ENCODE data around the gene LGALS3. TPM values are rescaled to one million over a fixed set of nuclear protein-coding genes. Genes with fewer than 3 reads are reported as not detected.
"Not testable (repeated sequence)": the region's sequence is repeated elsewhere in the genome, so short reads cannot be mapped to it uniquely, and the experiment has no call there.

LGALS3 gene
- 249 TPM for total RNA-seq
- long read RNA-seq, transcript LGALS3-201 (6 exons, 1,146 nt): major isoform, 464 of 527 reads
- long read RNA-seq, transcript LGALS3-207 (4 exons, 1,734 nt): minor isoform, 9 of 527 reads
- long read RNA-seq, partial matches to known transcripts: 5 of 527 reads
- long read RNA-seq, other reads (novel, unspliced or antisense): 49 of 527 reads

- intact Hi-C loops (cut with micrococcal nuclease): no loop called here
- ATAC-seq (peak; percentile 94), DNase-seq (peak; percentile 92)
Measured at GRCh38 chr14:55129086-55129427, at the start of gene LGALS3. LGALS3 (plus strand) TSS chr14:55129252; CDS start chr14:55137374, 8,122 bp downstream.

- intact Hi-C loops (cut with micrococcal nuclease); ATAC-seq; DNase-seq: not testable (repeated sequence)
Measured at GRCh38 chr14:55079961-55080360, 49.1 kb upstream of the LGALS3 start.

- ATAC-seq (no peak), DNase-seq (no peak)
- intact Hi-C loops (cut with micrococcal nuclease): no loop called here
Measured at GRCh38 chr14:55084401-55085059, 44.5 kb upstream of the LGALS3 start.

GRCh38 chr14:55085060-55085660 lies 43.9 kb upstream of the LGALS3 start:
- DNase-seq: no peak
- intact Hi-C loops (cut with micrococcal nuclease): no loop called here
- no peak for ATAC-seq

GRCh38 chr14:55086938-55087337 lies 42.1 kb upstream of the LGALS3 start:
- DNase-seq: no peak
- ATAC-seq: no peak
- intact Hi-C loops (cut with micrococcal nuclease): no loop called here

- ATAC-seq (no peak), DNase-seq (no peak)
- intact Hi-C loops (cut with micrococcal nuclease): no loop called here
Measured at GRCh38 chr14:55088356-55088755, 40.7 kb upstream of the LGALS3 start.

- ATAC-seq: no peak
- intact Hi-C loops (cut with micrococcal nuclease): no loop called here
- no peak for DNase-seq
Measured at GRCh38 chr14:55092341-55092740, 36.7 kb upstream of the LGALS3 start.

- intact Hi-C loops (cut with micrococcal nuclease): no loop called here
- ATAC-seq: no peak
- DNase-seq: no peak
Measured at GRCh38 chr14:55094292-55095157, 34.5 kb upstream of the LGALS3 start.

- intact Hi-C loops (cut with micrococcal nuclease): no loop called here
- ATAC-seq (no peak), DNase-seq (no peak)
Measured at GRCh38 chr14:55097881-55098560, 31.0 kb upstream of the LGALS3 start.

- intact Hi-C loops (cut with micrococcal nuclease): no loop called here
- no peak for DNase-seq
- no peak for ATAC-seq
Measured at GRCh38 chr14:55098561-55098898, 30.5 kb upstream of the LGALS3 start.

- ATAC-seq (peak; percentile 15), DNase-seq (no peak)
- intact Hi-C loops (cut with micrococcal nuclease): no loop called here
Measured at GRCh38 chr14:55099756-55100155, 29.3 kb upstream of the LGALS3 start.

- intact Hi-C loops (cut with micrococcal nuclease): no loop called here
- no peak for ATAC-seq
- DNase-seq: no peak
Measured at GRCh38 chr14:55101698-55102097, 27.4 kb upstream of the LGALS3 start.

GRCh38 chr14:55102141-55102621 lies 26.9 kb upstream of the LGALS3 start:
- peak; percentile 81 for DNase-seq
- intact Hi-C loops (cut with micrococcal nuclease): no loop called here

GRCh38 chr14:55103005-55103640 lies 25.9 kb upstream of the LGALS3 start:
- peak; percentile 73 for ATAC-seq

More at GRCh38 chr14:55102141-55102621, 26.9 kb upstream of the LGALS3 start:
- ATAC-seq: peak; percentile 82

GRCh38 chr14:55103971-55104954 lies 24.8 kb upstream of the LGALS3 start:
- intact Hi-C loops (cut with micrococcal nuclease): no loop called here
- DNase-seq (no peak), ATAC-seq (no peak)

More at GRCh38 chr14:55103005-55103640, 25.9 kb upstream of the LGALS3 start:
- peak; percentile 74 for DNase-seq
- intact Hi-C loops (cut with micrococcal nuclease): no loop called here

GRCh38 chr14:55105991-55106390 lies 23.1 kb upstream of the LGALS3 start:
- intact Hi-C loops (cut with micrococcal nuclease): no loop called here
- DNase-seq (no peak), ATAC-seq (no peak)

GRCh38 chr14:55107766-55108554 lies 21.1 kb upstream of the LGALS3 start:
- DNase-seq: peak; percentile 93
- peak; percentile 92 for ATAC-seq
- intact Hi-C loops (cut with micrococcal nuclease): no loop called here
